A375 (cell line): ENCODE data around the gene GOLGA8B. TPM values are rescaled to one million over a fixed set of nuclear protein-coding genes. Genes with fewer than 3 reads are reported as not detected.

Source experiments
- small RNA-seq: library from RNA; depleted of rRNA; stranded (forward); fragments of <200 nt; gene quantifications from one replicate; pipeline ENCODE3, GENCODE V24; 2014
- total RNA-seq: library from RNA; depleted of rRNA; stranded (reverse); fragments of >200 nt; shearing (Covaris generic); gene quantifications from 2 replicates; pipeline ENCODE4 v1.2.3, GENCODE V29; 2014; rRNA removed

Gene GOLGA8B, protein sequence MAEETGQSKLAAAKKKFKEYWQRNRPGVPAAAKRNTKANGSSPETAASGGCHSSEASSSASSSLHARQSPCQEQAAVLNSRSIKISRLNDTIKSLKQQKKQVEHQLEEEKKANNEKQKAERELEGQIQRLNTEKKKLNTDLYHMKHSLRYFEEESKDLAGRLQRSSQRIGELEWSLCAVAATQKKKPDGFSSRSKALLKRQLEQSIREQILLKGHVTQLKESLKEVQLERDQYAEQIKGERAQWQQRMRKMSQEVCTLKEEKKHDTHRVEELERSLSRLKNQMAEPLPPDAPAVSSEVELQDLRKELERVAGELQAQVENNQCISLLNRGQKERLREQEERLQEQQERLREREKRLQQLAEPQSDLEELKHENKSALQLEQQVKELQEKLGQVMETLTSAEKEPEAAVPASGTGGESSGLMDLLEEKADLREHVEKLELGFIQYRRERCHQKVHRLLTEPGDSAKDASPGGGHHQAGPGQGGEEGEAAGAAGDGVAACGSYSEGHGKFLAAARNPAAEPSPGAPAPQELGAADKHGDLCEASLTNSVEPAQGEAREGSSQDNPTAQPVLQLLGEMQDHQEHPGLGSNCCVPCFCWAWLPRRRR
- total RNA-seq = 44.9 and 54.6 TPM in 2 replicates

DNA sequence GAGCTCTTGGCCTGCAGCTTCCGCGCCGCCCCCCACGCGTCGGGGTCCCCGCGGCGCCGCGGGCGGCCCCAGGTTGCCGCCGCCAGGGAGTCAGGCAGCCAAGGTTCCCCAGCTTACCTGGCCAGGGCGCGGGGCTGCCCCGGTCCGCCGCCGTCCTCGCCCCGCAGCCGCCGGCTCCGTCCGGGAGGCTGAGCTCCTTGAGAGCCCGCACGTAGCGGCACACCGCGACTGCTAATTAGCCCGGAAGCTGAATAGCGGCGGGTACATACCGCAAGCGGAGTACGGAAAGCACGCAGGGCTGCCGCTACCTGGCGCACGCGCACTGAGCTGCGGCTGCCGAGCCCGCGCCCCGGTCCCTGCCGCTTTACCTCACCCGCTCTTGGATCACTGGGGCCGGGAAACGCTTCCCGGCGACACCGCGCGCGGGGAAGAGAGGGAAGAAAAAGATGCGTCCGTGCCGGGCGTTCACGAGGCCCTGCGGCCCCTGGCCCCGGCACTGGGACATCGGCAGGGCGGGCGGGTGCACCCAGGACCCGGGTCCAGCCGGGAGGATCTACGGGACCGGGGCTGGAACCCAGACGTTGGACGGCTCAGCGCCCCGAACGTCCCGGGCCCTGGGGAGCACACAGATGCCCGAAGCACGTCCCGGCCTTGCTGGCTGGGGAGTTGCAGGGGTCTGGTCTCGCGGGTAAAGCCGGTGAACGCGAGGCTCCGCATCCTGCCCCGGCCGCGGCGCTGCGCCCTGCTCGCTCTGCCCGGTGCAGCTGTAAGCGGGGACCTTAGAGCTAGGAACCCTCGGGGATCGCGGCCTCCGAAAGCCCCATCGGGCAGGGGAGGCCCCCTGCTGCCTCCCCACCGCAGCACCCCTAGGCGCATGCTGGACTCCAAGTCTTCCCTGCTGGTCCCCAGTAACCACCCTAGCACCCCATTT lies at the start of gene GOLGA8B:
GOLGA8B (minus strand) TSS at position 253 of the 931 bp plus-strand sequence. CDS start 47,739 bp downstream, outside the sequence.

Small RNAs within 50 kb of the gene (small RNA-seq; reads per million reads assigned to genes)
- not detected for gene RF00425

Other genes starting within 250 kb of the GOLGA8B start
- gene SLC12A6, start 245.9 kb downstream of the GOLGA8B start, total RNA-seq = 6.8 and 6.9 TPM in 2 replicates
- 103 and 165 TPM in 2 replicates for gene NOP10, start 240.5 kb downstream of the GOLGA8B start, total RNA-seq
- gene NUTM1, start 240.3 kb downstream of the GOLGA8B start, total RNA-seq = not detected in 2 replicates
- gene LPCAT4, start 216.5 kb downstream of the GOLGA8B start, total RNA-seq = 10.1 and 13.4 TPM in 2 replicates
- 28.9 and 38.6 TPM in 2 replicates for gene GOLGA8A, start 145.8 kb downstream of the GOLGA8B start, total RNA-seq
- gene GJD2, start 171.3 kb upstream of the GOLGA8B start, total RNA-seq = not detected in 2 replicates
- gene ACTC1, start 211.9 kb upstream of the GOLGA8B start, total RNA-seq = not detected in 2 replicates